Measurements from ENCODE around the gene NTRK2. TPM values are rescaled to one million over a fixed set of nuclear protein-coding genes. Genes with fewer than 3 reads are reported as not detected.

NTRK2 gene
- total RNA-seq, 1 experiment from 2014 or later: not detected

DNA sequence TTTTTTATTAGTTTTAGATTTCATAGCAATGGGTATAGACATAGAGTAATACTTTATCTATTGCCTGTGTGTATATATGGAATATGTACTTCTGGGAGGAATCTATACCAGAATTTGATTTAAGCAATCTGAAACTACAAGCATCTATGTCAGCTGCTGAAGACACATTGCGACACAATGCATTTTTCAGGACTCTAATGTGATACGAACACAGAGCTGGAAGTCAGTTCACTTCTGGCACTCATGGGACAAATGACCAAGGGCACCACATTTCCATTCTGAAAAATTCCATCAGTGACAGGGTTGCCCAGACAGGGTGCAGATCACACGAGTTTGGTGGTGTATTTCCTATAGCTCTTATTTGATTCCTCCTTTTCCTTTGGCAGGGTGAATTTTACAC lies 259.5 kb downstream of the NTRK2 start:
- no peaks in the 10 kb centered on the region for H3K36me3 ChIP-seq (replicated peaks; ENCODE audit: control insufficient read depth, insufficient read depth, low read length)
- no peak for DNase-seq
- H3K27me3 ChIP-seq (ENCODE audit: control insufficient read depth, insufficient read depth, low read length): no peaks in the 10 kb centered on the region
- H3K4me3 ChIP-seq (ENCODE audit: insufficient read depth, low read depth, low read length): no peak overlapping the region

DNA sequence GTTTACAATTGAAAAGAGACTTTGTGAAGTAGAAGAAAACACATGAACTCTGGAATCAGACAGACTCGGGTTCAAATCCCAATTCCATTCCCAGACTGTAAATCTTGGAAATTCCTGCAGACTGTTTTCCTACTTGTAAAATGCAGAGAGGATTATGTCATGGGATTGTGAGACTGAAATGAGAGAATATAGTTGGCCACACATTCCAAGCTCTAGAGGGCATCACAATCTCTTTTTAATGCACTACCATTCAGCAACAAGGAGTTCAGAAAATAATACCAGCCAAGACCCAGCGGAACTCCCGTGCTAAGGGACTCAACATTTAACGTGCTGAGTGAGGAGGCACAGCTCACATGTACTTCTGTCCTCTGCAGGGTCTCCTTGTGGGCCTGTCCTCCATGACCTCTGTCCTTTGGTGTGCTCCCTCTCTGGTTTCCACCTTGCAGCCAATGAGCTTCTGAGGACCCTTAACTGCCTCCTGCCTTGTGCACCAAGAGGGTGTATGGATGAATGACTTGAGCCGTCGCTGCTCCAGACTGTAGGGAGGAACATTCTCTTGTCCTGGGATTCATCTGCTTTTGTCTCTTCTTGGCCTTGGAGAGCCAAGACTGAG lies 263.5 kb downstream of the NTRK2 start:
- Histone ChIP-seq H3K4me3 (ENCODE audit: insufficient read depth, low read depth, low read length) (no peak overlapping the region), H3K36me3 (replicated peaks; ENCODE audit: control insufficient read depth, insufficient read depth, low read length) (no peaks in the 10 kb centered on the region), H3K27me3 (ENCODE audit: control insufficient read depth, insufficient read depth, low read length) (no peaks in the 10 kb centered on the region)
- no peak for DNase-seq

DNA sequence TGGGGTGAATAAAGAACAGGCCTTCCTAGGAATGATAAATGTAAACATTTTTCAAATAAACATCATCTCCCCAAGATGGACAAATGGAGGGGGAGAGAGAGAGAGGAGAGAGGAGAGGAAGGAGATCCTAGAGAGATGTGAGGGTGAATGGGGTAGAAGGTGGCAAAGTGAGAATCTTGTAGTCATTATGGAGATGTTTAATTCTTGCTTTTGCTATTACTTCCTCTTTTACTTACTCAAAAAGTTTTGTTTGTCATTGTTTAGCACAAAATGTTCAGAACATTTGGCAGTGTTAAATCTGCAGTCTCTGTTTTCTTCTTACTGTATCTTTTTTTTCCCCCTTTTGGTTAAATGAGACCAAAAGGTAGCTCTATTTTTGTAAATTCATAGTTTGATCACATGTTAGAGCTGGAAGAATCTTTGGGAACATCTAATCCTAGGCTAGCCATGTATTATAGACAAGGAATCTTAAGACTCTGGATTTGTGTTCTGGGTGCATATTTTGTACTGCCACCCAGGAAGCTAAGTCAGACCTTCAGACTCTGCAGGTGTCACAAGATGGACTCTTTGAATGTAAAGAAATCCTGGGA lies 266.1 kb downstream of the NTRK2 start:
- H3K27me3 ChIP-seq (ENCODE audit: control insufficient read depth, insufficient read depth, low read length): no peaks in the 10 kb centered on the region
- no peak for DNase-seq
- no peak overlapping the region for H3K4me3 ChIP-seq (ENCODE audit: insufficient read depth, low read depth, low read length)
- H3K36me3 ChIP-seq (replicated peaks; ENCODE audit: control insufficient read depth, insufficient read depth, low read length): no peaks in the 10 kb centered on the region

DNA sequence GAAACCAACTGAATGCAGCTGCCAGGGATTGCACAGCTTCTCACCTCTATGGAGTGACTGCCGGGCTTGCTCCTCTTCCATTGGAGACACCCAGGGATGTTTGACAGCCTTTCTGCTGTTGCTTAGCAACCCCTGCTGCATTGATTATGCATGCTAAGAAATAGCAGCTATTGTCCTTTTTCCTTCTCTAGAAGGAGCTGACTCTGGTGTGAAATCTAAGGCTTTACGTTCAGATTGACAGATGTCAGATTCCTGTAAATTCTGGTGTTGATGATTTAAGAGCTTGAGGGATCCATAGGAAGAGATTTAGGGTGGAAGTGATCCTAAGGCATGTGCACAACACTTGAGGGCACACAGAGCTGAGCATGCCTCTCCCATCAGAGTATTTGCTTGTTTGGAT lies 267.7 kb downstream of the NTRK2 start:
- Histone ChIP-seq H3K4me3 (ENCODE audit: insufficient read depth, low read depth, low read length) (no peak overlapping the region), H3K27me3 (ENCODE audit: control insufficient read depth, insufficient read depth, low read length) (no peaks in the 10 kb centered on the region), H3K36me3 (replicated peaks; ENCODE audit: control insufficient read depth, insufficient read depth, low read length) (no peaks in the 10 kb centered on the region)
- DNase-seq: peak; percentile 73

DNA sequence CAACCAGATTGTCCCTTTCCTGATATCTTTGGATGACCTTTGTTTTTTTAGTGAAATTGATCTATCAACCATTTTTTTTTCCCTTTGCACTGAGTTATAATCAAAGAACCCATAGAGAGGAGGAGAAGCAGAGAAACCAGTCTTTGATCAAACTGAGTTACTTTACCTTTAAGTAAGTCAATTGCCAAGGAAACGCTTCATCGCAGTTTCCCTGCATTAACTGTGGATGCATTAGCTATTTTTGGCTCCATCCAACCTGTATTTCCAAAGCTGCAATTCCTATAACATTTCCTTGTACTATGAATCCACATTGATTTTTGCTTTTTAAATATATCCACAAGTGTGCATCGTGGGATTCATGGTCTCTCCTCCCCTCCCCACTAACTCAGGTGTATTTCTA lies 268.1 kb downstream of the NTRK2 start:
- Histone ChIP-seq H3K27me3 (ENCODE audit: control insufficient read depth, insufficient read depth, low read length) (no peaks in the 10 kb centered on the region), H3K4me3 (ENCODE audit: insufficient read depth, low read depth, low read length) (no peak overlapping the region), H3K36me3 (replicated peaks; ENCODE audit: control insufficient read depth, insufficient read depth, low read length) (no peaks in the 10 kb centered on the region)
- DNase-seq: no peak

DNA sequence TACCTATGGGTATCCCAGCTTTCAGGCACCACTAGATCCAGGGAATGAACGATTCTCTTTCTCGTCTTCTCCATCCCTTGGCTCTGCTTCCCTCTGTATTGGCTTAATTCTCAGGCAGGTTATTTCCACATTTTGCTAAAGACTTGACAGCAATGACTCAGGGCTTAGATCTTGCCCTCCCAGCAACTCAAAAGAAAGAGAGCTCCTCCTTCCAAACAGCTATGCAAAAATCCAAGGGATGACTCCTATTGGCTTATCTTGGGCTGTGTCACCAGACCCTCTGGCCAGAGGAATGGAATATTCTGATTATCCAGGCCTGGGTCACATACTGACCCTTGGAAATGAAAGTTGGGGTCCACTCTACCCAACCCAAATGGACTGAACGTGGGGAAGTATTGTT lies 270.2 kb downstream of the NTRK2 start:
- Histone ChIP-seq H3K27me3 (ENCODE audit: control insufficient read depth, insufficient read depth, low read length) (no peaks in the 10 kb centered on the region; the same call in 1 of the 2 replicates), H3K36me3 (replicated peaks; ENCODE audit: control insufficient read depth, insufficient read depth, low read length) (no peaks in the 10 kb centered on the region), H3K4me3 (ENCODE audit: insufficient read depth, low read depth, low read length) (no peak overlapping the region)
- DNase-seq: no peak

DNA sequence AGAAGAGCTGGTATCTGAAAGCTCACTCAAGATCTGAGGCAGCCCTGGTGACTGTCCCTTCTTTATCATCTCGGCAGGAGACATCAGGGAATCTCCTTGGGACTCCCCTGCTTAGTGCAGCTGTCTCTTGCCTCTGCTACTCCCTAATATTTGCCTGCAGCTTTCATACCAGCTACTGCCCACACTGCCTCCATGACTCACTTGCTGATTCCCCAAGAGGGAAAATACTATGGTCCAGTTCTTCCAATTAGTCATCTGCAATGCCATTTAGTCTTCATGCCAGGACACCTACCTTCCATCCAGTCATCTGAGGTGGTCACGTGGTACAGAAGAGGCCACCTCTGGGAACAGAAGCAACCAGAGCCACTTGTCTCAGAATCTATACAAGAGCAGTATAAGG lies 270.8 kb downstream of the NTRK2 start:
- no peak for DNase-seq
- no peak overlapping the region for H3K4me3 ChIP-seq (ENCODE audit: insufficient read depth, low read depth, low read length)
- no peaks in the 10 kb centered on the region; the same call in 1 of the 2 replicates for H3K27me3 ChIP-seq (ENCODE audit: control insufficient read depth, insufficient read depth, low read length)
- H3K36me3 ChIP-seq (replicated peaks; ENCODE audit: control insufficient read depth, insufficient read depth, low read length): no peaks in the 10 kb centered on the region

DNA sequence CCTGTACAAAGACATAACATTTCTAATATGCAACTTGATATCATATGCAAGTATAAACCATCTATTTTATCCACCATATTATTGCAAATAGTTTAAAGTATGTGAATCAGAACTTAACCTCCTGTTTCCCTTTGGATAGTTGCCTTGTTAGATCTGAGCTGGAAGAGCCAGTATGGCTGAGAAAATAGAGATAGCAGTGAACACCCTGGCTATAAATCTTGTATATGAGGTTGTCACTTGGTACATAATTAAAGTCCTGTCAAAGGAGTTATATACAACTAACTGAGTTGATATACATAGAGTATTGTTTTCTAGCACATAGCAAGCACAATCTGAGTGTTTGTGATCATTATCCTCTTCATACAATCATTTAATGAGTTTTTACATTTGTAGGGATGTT lies 272.3 kb downstream of the NTRK2 start:
- Histone ChIP-seq H3K36me3 (replicated peaks; ENCODE audit: control insufficient read depth, insufficient read depth, low read length) (no peaks in the 10 kb centered on the region), H3K27me3 (ENCODE audit: control insufficient read depth, insufficient read depth, low read length) (no peaks in the 10 kb centered on the region; the same call in 1 of the 2 replicates), H3K4me3 (ENCODE audit: insufficient read depth, low read depth, low read length) (no peak overlapping the region)
- DNase-seq: no peak

DNA sequence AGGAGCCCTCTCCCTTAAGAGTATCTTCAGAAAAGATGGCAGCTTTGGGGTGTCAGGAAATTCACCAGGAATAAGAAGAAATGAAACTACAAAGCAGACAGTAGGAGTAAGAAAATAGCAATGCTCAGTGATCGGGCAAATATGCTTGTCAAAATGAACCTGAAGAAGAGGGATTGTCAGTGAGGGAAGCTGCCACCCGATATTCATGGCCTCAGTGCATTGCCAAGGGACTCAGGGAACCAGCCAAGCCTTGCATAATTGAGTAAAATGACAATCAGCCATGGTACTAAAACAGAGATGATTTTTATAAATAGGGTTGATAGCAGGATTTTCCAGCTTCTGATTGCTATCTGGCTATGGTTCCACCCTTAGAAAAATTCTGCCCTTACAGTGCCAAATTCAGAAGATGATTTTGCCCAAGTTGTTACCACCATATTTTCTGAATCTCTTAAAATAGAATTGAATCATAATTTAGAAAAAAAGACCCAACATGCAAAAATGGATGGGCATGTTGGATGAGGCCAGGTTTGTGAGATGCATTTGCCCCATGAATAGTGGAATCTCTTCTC lies 274.0 kb downstream of the NTRK2 start:
- Histone ChIP-seq H3K27me3 (ENCODE audit: control insufficient read depth, insufficient read depth, low read length) (no peaks in the 10 kb centered on the region; the same call in 1 of the 2 replicates), H3K4me3 (ENCODE audit: insufficient read depth, low read depth, low read length) (no peak overlapping the region), H3K36me3 (replicated peaks; ENCODE audit: control insufficient read depth, insufficient read depth, low read length) (no peaks in the 10 kb centered on the region)
- no peak for DNase-seq

DNA sequence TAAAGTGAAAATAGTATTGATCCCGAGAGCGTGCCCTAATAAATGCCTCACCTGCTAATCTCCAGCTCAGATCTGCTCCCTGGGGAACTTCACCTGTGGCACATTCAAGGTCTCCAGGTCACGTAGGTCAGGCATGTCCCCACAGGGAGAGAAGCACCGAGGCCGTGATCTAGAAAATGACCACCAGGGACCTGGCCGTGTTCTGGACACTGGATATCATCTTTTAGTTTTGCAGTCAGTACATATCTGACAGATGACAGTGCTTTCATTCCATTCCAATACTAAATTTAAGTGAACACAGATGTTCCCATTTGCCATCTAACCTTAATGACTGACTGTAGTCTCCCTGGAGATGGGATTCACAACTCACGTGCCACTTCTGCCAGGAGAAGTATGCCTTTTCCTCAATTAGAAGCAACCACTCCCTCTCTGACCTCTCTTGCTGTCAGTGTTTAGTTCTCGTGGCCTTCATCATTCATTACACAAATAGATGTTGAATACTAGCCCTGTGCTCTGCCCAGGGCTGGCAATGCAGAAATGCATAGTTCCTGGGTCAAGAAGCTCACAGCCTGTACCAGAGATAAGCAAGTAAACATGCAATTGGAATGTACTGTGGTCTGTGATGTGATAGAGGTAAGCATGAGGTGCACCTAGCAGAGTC lies 276.5 kb downstream of the NTRK2 start:
- no peak for DNase-seq
- Histone ChIP-seq H3K36me3 (replicated peaks; ENCODE audit: control insufficient read depth, insufficient read depth, low read length) (no peaks in the 10 kb centered on the region), H3K27me3 (ENCODE audit: control insufficient read depth, insufficient read depth, low read length) (no peaks in the 10 kb centered on the region; the same call in 1 of the 2 replicates)

DNA sequence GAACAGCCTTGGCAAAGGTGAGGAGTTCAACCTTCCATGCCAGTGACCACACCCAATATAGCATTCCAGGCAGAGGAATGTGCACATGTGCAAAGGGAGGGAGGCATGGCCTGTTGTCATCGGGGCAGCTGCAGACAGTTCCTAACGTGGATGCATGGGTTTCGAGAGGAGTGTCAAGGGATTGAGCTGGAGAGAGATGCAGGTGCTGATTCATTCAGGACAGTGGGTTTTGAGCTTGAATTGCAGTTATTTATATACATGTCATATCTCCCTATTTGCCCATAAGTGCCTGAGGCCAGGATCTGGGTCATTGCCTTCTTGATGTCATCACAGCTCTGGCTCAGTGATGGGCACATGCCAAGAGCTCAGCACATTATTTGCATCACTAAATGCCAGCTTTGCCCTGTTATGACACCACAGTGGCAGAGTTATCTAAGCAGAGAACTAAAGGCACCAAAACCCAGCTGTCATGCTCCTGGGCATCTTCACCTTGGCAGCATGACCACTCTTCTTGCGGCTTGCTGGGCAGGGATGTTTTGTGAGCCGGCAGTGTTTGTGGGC lies 278.0 kb downstream of the NTRK2 start:
- Histone ChIP-seq H3K4me3 (ENCODE audit: insufficient read depth, low read depth, low read length) (no peak overlapping the region), H3K36me3 (replicated peaks; ENCODE audit: control insufficient read depth, insufficient read depth, low read length) (no peaks in the 10 kb centered on the region), H3K27me3 (ENCODE audit: control insufficient read depth, insufficient read depth, low read length) (no peaks in the 10 kb centered on the region; the same call in 1 of the 2 replicates)
- no peak for DNase-seq

More for the DNA sequence above, 276.5 kb downstream of the NTRK2 start:
- H3K4me3 ChIP-seq (ENCODE audit: insufficient read depth, low read depth, low read length): no peak overlapping the region

DNA sequence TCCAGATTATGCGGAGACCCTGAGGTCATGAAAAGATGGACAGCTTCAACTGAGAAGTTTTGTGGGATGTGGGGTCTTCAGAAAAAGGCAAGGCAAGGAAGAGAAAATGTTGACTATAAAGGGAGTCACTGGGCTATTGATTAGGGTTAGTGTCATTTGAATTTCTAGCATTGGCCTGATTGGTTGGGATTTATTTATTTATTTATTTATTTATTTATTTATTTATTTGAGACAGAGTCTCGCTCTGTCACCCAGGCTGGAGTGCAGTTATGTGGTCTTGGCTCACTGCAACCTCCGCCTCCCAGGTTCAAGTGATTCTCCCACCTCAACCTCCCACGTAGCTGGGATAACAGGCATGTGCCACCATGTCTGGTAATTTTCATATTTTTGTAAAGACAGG lies 279.7 kb downstream of the NTRK2 start:
- Histone ChIP-seq H3K36me3 (replicated peaks; ENCODE audit: control insufficient read depth, insufficient read depth, low read length) (no peaks in the 10 kb centered on the region), H3K4me3 (ENCODE audit: insufficient read depth, low read depth, low read length) (no peak overlapping the region), H3K27me3 (ENCODE audit: control insufficient read depth, insufficient read depth, low read length) (no peaks in the 10 kb centered on the region)
- no peak for DNase-seq

DNA sequence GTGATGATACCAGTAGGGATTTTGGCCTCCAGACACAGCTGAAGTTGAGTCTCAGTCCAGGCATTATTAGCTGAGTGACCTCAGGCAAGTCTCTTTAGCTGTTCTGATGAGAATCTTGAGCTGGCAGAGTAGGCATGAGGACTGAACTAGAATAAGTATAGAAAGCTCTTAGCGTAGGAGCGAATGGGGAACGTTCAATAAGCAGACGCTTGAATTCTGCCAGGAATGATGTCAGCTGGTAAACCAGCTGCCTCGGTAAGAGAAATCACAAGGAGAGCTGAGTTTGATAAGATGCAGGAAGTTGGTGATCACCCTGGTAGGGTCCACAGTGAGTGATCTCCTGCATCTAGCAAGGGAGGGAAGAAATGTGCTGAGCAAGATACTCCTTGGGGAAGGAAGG lies 280.4 kb downstream of the NTRK2 start:
- H3K4me3 ChIP-seq (ENCODE audit: insufficient read depth, low read depth, low read length): no peak overlapping the region
- H3K27me3 ChIP-seq (ENCODE audit: control insufficient read depth, insufficient read depth, low read length): peaks cover 4% of the 10 kb centered on the region
- DNase-seq: no peak
- H3K36me3 ChIP-seq (replicated peaks; ENCODE audit: control insufficient read depth, insufficient read depth, low read length): no peaks in the 10 kb centered on the region

DNA sequence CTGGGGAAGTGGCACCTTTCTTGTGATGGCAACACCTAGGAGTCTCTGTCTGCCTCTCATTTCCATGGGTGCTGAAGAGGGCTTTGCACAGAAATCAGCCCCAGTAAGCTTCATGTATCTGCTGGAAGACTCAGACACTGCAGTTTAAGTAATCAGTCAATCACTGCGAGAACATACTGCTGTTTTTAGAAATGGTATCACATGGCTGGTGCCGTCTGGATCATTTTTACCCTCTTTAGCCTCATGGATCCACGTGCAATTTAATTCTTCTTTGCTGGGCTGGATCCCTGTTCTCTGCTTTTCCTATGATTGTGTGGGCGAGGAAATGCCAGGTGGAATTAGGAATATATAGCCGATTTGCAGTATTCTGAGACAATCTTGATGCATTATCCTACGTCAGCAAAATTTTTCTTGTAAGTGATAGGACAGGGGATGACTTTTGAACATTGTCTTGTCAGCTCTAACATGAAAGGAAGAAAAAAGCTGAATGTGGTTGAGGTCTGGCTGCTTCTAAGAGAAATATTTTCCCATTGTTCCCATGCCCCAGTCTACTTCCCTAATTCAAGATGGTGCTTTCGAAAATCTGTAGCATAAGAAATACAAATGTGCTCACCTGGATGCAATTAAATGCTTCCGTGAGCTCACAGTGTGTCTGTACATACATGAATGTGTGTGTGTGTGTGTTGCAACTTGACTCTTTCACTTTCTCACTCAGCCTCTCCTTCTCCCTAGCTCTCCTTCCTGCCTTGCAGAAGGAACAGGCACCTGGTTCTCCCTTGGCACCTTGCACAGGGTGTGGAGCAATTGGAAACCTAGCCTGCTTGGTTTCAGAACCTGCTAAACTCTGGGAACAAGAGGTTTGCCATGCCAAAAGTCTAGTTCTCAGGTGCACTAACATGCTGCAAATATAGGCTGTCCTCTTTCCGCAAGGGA lies 281.6 kb downstream of the NTRK2 start:
- DNase-seq: no peak
- H3K4me3 ChIP-seq (ENCODE audit: insufficient read depth, low read depth, low read length): no peak overlapping the region
- H3K27me3 ChIP-seq (ENCODE audit: control insufficient read depth, insufficient read depth, low read length): peaks cover 4% of the 10 kb centered on the region
- no peaks in the 10 kb centered on the region for H3K36me3 ChIP-seq (replicated peaks; ENCODE audit: control insufficient read depth, insufficient read depth, low read length)
